GM12872 (cell line): ENCODE measurements around the gene ELFN1.

Experiments
- CTCF ChIP-seq: IDR thresholded peaks from 3 replicates; pipeline ENCODE4 v1.5.1; 2011; ENCODE audit warnings: low read depth, mild to moderate bottlenecking, low read length, moderate library complexity; ENCODE audit not compliant: insufficient read depth

Gene ELFN1

GRCh38 chr7:1738956-1739355 lies 68.9 kb downstream of the ELFN1 start:
- no peak for TF ChIP-seq CTCF

GRCh38 chr7:1739593-1739992 lies 69.5 kb downstream of the ELFN1 start:
- no peak for TF ChIP-seq CTCF

GRCh38 chr7:1740214-1740613 lies 70.1 kb downstream of the ELFN1 start:
- no peak for TF ChIP-seq CTCF

GRCh38 chr7:1741246-1741645 lies 71.2 kb downstream of the ELFN1 start:
- no peak for TF ChIP-seq CTCF

- no peak for TF ChIP-seq CTCF
These were observed 71.9 kb downstream of the ELFN1 start for GRCh38 chr7:1741751-1742554.

- TF ChIP-seq CTCF, result no peak
These were observed 72.7 kb downstream of the ELFN1 start for GRCh38 chr7:1742555-1743303.

GRCh38 chr7:1743481-1744230 lies 73.6 kb downstream of the ELFN1 start:
- TF ChIP-seq CTCF, result no peak
